IPS-18a (cell line): ENCODE results near the gene ZNF546.

ENCODE experiments used
- H3K27ac ChIP-seq: one replicate; pipeline ENCODE4 v1.5.1; 2013; ENCODE audit warnings: low read length
- H3K27me3 ChIP-seq: one replicate; pipeline ENCODE4 v1.6.1; 2013; ENCODE audit warnings: mild to moderate bottlenecking, low read length; ENCODE audit not compliant: control insufficient read depth, insufficient read depth
- H3K36me3 ChIP-seq: one replicate; pipeline ENCODE4 v1.6.1; 2013; ENCODE audit warnings: low read depth, low read length; ENCODE audit not compliant: control insufficient read depth
- H3K4me1 ChIP-seq: one replicate; pipeline ENCODE4 v1.6.1; 2013; ENCODE audit warnings: low read depth, low read length; ENCODE audit not compliant: control insufficient read depth
- H3K4me3 ChIP-seq: one replicate; pipeline ENCODE4 v1.5.1; 2013; ENCODE audit warnings: low read length
- H3K9ac ChIP-seq: one replicate; pipeline ENCODE4 v1.6.1; 2013; ENCODE audit warnings: mild to moderate bottlenecking, low read length, moderate library complexity
- H3K9me3 ChIP-seq: one replicate; pipeline ENCODE4 v1.6.1; 2013; ENCODE audit warnings: low read depth, low read length; ENCODE audit not compliant: control insufficient read depth

The ZNF546 gene

DNA sequence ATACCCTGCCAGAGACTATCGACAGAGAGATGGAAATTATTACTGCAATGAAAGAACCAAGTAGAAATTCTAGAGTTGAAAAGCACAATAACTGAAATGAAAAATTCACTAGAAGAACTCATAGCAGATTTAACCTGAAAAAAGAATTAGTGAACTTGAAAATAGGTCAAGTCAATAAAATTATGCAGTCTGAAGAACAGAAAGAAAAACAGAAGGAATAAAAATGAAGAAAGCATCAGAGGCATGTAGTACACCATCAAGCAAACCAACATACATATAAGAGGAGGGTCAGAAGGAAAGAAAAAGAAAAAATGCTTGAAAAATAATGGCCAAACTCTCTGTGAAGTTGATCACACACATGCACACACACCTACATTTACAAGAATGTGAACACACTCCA, 62.8 kb downstream of the ZNF546 start:
- Histone ChIP-seq H3K4me1 (no peaks in the 10 kb centered on the region), H3K36me3 (no peaks in the 10 kb centered on the region), H3K4me3 (no peak overlapping the region), H3K9ac (no peak overlapping the region), H3K27ac (no peak overlapping the region), H3K9me3 (peaks cover 31% of the 10 kb centered on the region), H3K27me3 (no peaks in the 10 kb centered on the region)

DNA sequence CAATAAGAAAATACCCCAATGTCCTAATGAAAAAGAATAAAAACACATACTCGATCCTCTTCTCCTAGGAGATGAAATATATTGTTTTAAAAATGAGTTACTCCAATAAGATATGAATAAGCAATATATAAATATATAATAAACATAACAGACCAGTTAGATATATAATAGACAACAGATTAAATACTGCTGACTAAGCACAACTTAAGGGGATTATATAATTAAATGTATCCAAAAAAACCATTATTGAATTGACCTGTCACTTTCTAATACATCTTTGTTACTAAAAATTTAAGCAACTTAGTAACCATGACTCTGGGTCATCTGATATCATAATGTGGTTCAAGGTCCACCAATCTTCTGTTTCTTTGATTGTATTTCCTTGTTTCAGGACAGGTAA, 73.2 kb downstream of the ZNF546 start:
- peaks cover 11% of the 10 kb centered on the region for H3K36me3 ChIP-seq
- H3K9ac ChIP-seq: no peak overlapping the region
- peaks cover 12% of the 10 kb centered on the region for H3K9me3 ChIP-seq
- H3K4me3 ChIP-seq: no peak overlapping the region
- H3K4me1 ChIP-seq: no peaks in the 10 kb centered on the region
- H3K27ac ChIP-seq: no peak overlapping the region
- H3K27me3 ChIP-seq: no peaks in the 10 kb centered on the region
